ENCODE results near the gene KRTAP16-1.

KRTAP16-1 gene

GRCh38 chr17:41329279-41329948 is 20.3 kb upstream of the KRTAP16-1 start:
- peak in 1 of 3 experiments; percentile 22 for DNase-seq (ENCODE audit: low read depth in 3 of 3)

DNA sequence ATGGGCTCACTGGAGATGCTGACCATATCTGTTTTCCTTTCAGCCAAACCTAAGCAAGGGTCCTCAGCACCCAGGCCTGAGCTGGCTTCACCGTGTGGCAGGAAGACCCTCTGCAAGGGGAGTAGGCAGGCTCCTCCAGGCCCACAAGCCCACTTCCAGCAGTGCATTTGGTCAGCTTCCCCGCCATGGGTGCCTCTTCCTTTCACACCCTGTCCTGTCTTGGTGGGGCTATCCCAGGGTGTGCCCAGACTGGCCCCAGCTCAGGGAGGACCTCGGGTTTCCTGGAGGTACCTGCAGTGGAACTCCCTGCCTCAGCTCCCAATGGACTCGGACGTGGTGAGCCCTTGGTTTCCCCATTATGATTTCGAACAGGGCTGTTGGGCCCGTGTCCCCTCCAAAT is 19.1 kb upstream of the KRTAP16-1 start:
- no peak for DNase-seq (ENCODE audit: low read depth in 3 of 3)

DNA sequence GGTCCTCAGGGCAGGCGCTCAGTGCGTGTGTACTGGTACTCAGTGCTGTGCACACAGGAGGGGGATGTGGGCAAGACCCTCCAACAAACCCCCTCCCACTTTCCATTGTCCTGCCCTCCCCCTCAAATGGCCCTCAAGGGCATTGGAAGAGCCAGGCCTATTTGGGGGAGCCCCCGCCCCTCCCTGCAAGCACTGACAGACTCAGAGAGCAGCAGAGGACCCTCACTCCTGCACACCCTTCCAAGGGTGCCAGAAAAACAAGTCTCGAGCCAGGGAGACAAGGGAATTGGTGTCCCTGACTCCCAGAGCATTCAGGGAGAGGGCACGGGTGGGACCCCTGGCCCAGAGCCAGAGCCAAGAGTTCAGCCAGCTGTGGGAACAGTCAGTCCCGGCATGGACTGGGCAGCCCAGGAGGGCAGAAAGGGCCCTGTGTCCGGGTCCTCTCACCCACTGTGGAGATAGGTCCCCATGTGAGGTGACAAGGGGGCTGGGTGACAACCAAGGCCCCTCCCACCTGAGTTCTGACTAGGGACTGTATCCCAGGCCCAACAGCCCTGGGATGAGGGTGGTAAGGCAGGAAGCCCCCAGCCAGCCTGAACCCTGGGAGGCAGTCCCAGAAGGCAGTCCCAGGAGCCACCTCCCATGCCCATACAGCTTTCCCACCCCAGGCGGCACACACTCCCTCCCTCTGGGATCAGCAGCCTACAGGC is 18.5 kb upstream of the KRTAP16-1 start:
- no peak for DNase-seq (ENCODE audit: low read depth in 3 of 3)

- DNase-seq (ENCODE audit: low read depth in 3 of 3) = no peak
Observed at GRCh38 chr17:41326173-41327145, 17.4 kb upstream of the KRTAP16-1 start.

- DNase-seq (ENCODE audit: low read depth in 3 of 3) = no peak
Observed at GRCh38 chr17:41325611-41326010, 16.5 kb upstream of the KRTAP16-1 start.

DNA sequence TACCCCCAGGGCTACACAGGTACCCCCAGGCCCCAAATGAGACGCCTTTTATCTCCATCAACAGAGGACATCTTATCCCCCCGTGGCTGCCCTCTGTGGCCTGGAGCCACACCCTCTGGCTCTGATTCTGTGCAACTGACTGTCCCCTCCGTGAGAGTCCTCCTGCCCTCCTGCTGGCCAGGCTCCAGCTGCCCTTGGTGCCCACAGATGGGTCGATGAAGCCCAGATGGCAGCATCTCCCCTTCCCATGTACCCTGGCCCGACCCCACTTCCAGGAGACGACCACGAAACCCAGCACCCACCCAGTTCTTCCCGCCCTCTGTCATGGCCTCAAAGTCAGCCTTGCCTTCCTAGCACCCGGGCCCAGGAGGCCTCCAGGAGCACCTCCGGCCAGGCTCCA is 16.0 kb upstream of the KRTAP16-1 start:
- no peak for DNase-seq (ENCODE audit: low read depth in 3 of 3)

DNA sequence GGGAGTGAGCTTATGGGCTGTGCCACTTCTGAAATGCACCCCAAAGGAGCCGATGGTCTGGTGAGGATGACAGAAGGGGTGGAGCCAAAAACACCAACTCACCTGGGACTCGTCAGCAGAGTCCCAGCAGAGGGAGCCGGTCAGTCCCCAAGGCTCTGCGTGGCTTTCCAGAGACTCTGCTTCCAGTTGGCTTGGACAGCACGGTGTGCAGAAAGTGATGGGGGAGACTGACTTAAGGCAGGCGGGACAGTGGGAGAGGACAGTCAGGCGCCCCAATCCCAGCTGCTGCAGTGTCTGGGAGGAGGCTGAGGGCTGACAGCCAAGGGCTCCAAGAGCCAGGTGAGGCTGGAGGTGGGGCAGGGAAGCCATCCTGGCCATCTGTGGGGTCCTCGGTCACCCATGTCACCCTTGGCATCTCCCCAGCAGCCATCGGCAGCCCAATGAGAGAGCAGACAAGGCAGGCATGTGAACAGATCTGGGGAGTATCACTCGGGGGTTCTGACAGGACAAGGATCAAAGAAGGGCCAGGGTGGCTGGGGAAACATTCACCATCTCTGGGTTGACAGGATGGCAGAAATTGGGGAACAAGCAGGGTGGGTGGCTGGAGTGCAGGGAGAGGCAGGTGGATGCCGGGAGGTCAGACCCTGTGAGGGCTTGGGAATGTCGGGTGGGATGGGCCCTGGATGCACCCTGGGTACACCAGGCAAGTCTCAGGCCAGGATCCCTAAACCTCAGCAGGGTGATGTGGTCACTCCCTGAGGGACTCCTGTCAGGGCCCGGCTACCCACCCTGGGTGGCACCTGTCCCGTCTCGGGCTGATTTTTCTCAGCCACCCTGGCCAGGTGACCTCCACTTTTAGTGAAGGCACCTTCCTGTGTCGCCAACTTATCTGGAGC is 15.3 kb upstream of the KRTAP16-1 start:
- DNase-seq (ENCODE audit: low read depth in 3 of 3) = no peak

- DNase-seq (ENCODE audit: low read depth in 3 of 3) = no peak
Observed at GRCh38 chr17:41322903-41323895, 14.1 kb upstream of the KRTAP16-1 start.

DNA sequence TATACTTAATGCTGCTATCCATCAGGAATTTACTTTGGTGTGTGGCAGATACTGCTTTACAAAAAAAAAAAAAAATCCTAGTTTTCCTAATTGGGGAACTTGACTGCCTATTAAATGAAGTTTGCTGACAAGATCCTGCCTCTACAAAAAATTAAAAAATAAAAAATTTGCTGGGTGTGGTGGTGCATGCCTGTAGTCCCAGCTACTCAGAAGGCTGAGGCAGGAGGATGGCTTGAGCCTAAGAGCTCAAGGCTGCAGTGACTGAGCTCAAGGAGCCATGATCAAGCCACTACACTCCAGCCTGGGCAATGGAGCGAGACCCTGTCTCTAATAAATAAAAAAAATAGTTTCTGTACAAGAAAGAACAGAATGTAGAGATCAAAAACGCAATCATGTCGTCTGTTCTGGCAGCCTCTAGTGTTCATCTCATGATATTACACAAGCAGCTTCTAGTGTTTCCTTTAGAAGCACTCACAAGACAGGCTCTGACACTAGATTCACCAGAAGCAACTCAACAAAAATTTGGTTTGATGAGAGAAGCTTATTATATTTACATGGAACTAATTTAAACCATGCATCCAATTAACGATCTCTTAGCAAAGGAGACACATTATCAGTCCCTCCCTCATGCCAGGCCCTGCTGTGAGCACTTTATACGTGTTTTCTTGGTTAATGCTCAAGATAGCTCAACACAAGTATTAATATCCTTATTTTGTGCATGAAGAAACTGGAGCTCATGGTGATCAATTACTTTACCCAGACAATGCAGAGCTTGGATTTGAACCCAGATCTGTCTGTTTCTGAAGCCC is 13.2 kb upstream of the KRTAP16-1 start:
- no peak for DNase-seq (ENCODE audit: low read depth in 3 of 3)

DNA sequence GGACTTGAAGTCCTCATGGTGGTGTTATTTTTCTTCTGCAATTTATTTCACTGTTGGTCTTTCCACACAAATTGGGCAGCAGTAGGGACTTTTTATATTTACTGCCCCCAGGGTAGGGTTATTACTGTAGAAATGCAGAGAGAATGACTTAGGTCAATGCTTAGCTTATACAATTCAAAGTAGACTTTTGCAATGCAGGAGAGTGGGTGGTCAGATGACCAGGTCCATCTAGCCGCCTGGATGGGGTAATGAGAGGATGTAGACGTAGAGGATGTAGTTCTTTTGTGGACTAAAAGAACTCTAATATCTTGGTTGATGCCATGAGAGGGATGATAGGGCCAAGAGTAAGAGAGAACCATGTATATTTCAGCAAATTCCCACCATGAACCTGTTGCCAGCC is 9.1 kb upstream of the KRTAP16-1 start:
- DNase-seq (ENCODE audit: low read depth in 3 of 3) = no peak

GRCh38 chr17:41315814-41316445 is 6.8 kb upstream of the KRTAP16-1 start:
- DNase-seq (ENCODE audit: low read depth in 3 of 3) = no peak

- no peak for DNase-seq (ENCODE audit: low read depth in 3 of 3)
Observed at GRCh38 chr17:41315204-41315794, 6.2 kb upstream of the KRTAP16-1 start, which contains the start of gene KRTAP17-1. Gene KRTAP17-1 (minus strand): TSS chr17:41315710. CDS start chr17:41315650, 60 bp downstream.

DNA sequence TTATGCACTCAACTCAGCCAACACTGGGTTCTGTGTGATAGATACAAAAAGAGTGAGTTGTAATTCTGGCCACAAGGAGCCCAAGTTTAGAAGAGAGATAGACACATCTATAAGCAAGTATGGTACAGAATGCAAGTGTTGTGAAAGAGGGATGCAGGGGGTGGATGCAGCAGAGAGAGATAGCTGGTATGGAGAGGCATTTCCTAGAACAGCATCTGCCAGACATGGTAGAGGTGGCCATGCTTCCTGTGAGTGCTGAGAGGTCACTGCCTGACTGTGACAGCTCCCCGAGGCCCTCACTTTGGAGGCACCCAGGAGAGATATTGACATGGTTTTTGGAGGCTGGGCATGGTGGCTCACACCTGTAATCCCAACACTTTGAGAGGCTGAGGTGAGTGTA is 2.0 kb upstream of the KRTAP16-1 start:
- no peak for DNase-seq (ENCODE audit: low read depth in 3 of 3)

GRCh38 chr17:41308251-41308917 is 725 bp downstream of the KRTAP16-1 start:
- peak; percentile 17 to 44 (median 22) for DNase-seq (ENCODE audit: low read depth in 3 of 3)

DNA sequence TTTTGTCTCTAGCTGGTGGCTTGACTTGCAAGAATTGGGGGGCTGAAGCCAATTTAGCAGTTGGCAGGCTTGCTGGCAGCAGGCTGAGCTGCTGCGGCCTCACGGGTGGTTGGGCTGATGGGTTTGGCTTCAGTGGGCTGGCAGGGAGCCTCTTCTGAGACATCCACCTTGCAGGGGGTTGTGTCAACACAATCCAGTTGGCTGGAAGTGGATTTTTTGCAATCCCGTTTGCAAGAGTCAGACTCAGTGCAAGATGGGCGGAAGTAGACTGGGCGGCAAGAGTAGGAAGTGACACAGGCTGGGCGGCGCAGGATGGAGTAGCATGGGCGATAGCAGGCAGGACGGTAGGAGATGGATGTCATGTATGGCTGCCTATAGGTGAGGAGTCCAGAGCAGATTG is 1.5 kb downstream of the KRTAP16-1 start:
- DNase-seq (ENCODE audit: low read depth in 3 of 3) = no peak

DNA sequence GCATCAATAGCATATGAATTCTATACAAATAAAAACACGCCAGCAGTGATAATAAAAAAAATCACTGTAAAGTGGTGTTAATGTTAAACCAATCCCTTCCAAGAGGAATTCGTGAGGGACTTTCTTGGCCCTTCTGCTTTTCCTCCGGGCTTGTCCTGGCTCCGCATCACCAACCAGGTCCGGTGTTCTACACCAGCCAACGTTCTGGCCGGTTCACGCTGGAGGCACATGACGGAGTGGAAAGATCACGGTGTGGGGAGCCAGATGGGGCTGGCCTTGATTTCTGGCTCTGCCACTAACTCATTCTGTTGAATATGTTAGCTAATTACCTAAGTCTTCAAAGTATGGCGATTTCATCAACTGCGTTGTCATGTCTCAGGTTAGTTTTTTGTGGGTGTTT is 5.0 kb downstream of the KRTAP16-1 start:
- DNase-seq (ENCODE audit: low read depth in 3 of 3) = no peak

- no peak for DNase-seq (ENCODE audit: low read depth in 3 of 3)
Observed at GRCh38 chr17:41302981-41303380, 6.1 kb downstream of the KRTAP16-1 start.
